ENCODE measurements around the gene ATG12.

- TF ChIP-seq CTCF (IDR thresholded peaks at IDR 0.05) (no peak), EP300 (IDR thresholded peaks at IDR 0.05) (no peak)
Observed at GRCh38 chr5:115869256-115869795, 28.0 kb upstream of the ATG12 start.

Data from upper lobe of left lung (tissue), 4 donors.